Spleen (tissue), 11 donors: ENCODE results near the gene PPP1R3E. TPM values are rescaled to one million over a fixed set of nuclear protein-coding genes. Genes with fewer than 3 reads are reported as not detected.
"Not testable (repeated sequence)": the region's sequence is repeated elsewhere in the genome, so short reads cannot be mapped to it uniquely, and the experiment has no call there.

Experiments used
- DNase-seq: peaks from one replicate; pipeline ENCODE4 v3.0.0-alpha.2; 2020
- H3K27ac ChIP-seq, 8 donors: fragments of 200-600 bp; sonication (generic) in 7 of 8; 1 replicate in 4 of 8; 2 replicates in 4 of 8; pipeline versions ENCODE4 v1.5.0 to v1.8.0; 2016 to 2021; ENCODE audit warnings: inconsistent platforms in 4 of 8, mild to moderate bottlenecking in 4 of 8, moderate library complexity in 1 of 8
- H3K27me3 ChIP-seq, 7 donors: fragments of 200-600 bp; sonication (generic) in 6 of 7; replicated peaks in 1 of 7; 1 replicate in 4 of 7; 2 replicates in 3 of 7; pipeline versions ENCODE4 v1.5.0 to v1.8.0; 2016 to 2021; ENCODE audit warnings: inconsistent platforms in 3 of 7, mild to moderate bottlenecking in 1 of 7
- H3K36me3 ChIP-seq, 6 donors: fragments of 200-600 bp; sonication (generic) in 5 of 6; 1 replicate in 4 of 6; 2 replicates in 2 of 6; pipeline versions ENCODE4 v1.5.0 to v1.8.0; 2016 to 2021; ENCODE audit warnings: inconsistent platforms in 2 of 6
- H3K4me1 ChIP-seq, 6 donors: fragments of 200-600 bp; sonication (generic) in 5 of 6; 1 replicate in 3 of 6; 2 replicates in 3 of 6; pipeline versions ENCODE4 v1.5.0 to v1.8.0; 2016 to 2021; ENCODE audit warnings: inconsistent platforms in 3 of 6
- H3K4me3 ChIP-seq, 8 donors: fragments of 200-600 bp; sonication (generic) in 7 of 8; 1 replicate in 4 of 8; 2 replicates in 4 of 8; pipeline versions ENCODE4 v1.5.0 to v1.8.0; 2016 to 2021; ENCODE audit warnings: inconsistent platforms in 4 of 8, mild to moderate bottlenecking in 4 of 8, moderate library complexity in 2 of 8
- H3K9me3 ChIP-seq, 8 donors: fragments of 200-600 bp; sonication (generic) in 7 of 8; 1 replicate in 4 of 8; 2 replicates in 4 of 8; pipeline versions ENCODE4 v1.5.0 to v1.8.0; 2016 to 2021; ENCODE audit warnings: inconsistent platforms in 4 of 8
- POLR2A ChIP-seq, 3 donors: fragments of 450-650 bp; IDR thresholded peaks; one replicate each; pipeline ENCODE4 v1.5.1; 2017; ENCODE audit warnings: antibody characterized with exemption in 3 of 3, mild to moderate bottlenecking in 1 of 3
- POLR2AphosphoS5 ChIP-seq, 3 donors: sonication (generic); formaldehyde crosslinking; IDR thresholded peaks; one replicate each; pipeline ENCODE4 v1.5.1; 2017; ENCODE audit warnings: antibody characterized with exemption in 3 of 3
- WGBS, 5 donors: extraction: QIAGEN DNeasy Blood & Tissue Kit in 3 of 5; methylation state at CpG; one replicate each; pipeline versions ENCODE4 v1.1.5 to v1.1.7; 2013 to 2018; 5-methylcytosine and 5-hydroxymethylcytosine counted together
- intact Hi-C: fragments of 100-400 bp; cut with DNase I; formaldehyde crosslinking; loops from one replicate; pipeline ENCODE4 v1.15.0; 2023; ENCODE audit warnings: low total_unique reads
- polyA plus RNA-seq, 3 donors: library from polyadenylated mRNA; stranded (reverse); fragments of 200-250 nt; gene quantifications; one replicate each; pipeline ENCODE4 v1.2.1, GENCODE V29; 2013
- total RNA-seq, 7 donors: library from RNA; depleted of rRNA in 3 of 7; stranded (reverse); fragments of >200 nt in 3 of 7; fragmentation: NEBNext Ultra II Directional in 4 of 7; extraction: Animal tissue kit (Norgen Biotek cat#: 25700) in 4 of 7; gene quantifications; one replicate each; pipeline versions ENCODE4 v1.1.0 to v1.2.1, GENCODE V29; 2016 to 2021
- TF ChIP-seq, protein P1 (sequence below), 11 experiments: fragments of 200-600 bp in 7 of 11; fragments of 450-650 bp in 4 of 11; sonication (generic) in 4 of 11; IDR thresholded peaks in 8 of 11; conservative IDR thresholded peaks in 3 of 11; 1 replicate in 7 of 11; 2 replicates in 4 of 11; pipeline versions ENCODE4 v1.4.0 to v1.8.0; 2016 to 2021; ENCODE audit warnings: antibody characterized with exemption in 11 of 11, inconsistent platforms in 4 of 11, mild to moderate bottlenecking in 1 of 11
- donor health status: healthy with polysubstance abuse.
- donor health status: DM: no; HTN: no; CAD: no; lungs with moderate emphysema.
- donor health status: DM: no; HTN: no; CAD: no.
- donor health status: Bipolar disorder and iron deficiency.
- donor health status: healthy.
- donor health status: DM: no; HTN: no; CAD: no.
- donor health status: DM: yes; HTN: yes; CAD: no.

Gene PPP1R3E
- total and polyA plus RNA-seq, 10 donors: 18.6 to 36.7 (median 24.6) TPM

DNA sequence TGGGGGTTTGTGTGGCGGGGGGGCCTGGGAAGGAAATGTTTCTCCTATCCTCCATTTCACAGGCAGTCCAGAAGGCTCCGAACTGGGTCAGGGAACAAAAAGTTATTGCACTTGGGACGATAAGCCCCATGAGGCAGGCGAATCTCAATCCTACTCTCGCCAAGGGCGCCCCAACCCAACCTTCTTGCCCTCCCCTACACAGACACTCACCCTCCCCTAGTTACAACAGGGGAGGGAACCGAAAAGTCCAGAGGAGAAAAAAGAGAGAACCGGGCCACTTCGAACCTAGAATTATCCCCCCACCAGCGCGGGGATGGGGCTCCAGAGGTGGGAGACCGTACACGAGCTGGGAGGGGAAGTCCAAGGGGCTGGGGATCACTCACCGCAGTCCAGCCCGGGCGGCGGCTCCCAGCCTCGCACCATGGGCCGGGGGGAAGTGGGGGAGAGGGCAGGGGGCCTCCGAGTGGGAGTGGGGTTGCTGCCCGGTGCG, 17.1 kb downstream of the PPP1R3E start:
- peak overlapping the region; percentile 54 to 81 (median 74) for H3K4me3 ChIP-seq
- intact Hi-C loops: no loop called here
- H3K4me1 ChIP-seq: peaks cover 12 to 45% (median 23%) of the 10 kb centered on the region in 6 donors
- DNase-seq: no peak
- no peaks in the 10 kb centered on the region for H3K9me3 ChIP-seq
- TF ChIP-seq POLR2AphosphoS5 (IDR thresholded peaks at IDR 0.05) (no peak), POLR2A (IDR thresholded peaks at IDR 0.05) (no peak)
- TF ChIP-seq, protein P1, sequence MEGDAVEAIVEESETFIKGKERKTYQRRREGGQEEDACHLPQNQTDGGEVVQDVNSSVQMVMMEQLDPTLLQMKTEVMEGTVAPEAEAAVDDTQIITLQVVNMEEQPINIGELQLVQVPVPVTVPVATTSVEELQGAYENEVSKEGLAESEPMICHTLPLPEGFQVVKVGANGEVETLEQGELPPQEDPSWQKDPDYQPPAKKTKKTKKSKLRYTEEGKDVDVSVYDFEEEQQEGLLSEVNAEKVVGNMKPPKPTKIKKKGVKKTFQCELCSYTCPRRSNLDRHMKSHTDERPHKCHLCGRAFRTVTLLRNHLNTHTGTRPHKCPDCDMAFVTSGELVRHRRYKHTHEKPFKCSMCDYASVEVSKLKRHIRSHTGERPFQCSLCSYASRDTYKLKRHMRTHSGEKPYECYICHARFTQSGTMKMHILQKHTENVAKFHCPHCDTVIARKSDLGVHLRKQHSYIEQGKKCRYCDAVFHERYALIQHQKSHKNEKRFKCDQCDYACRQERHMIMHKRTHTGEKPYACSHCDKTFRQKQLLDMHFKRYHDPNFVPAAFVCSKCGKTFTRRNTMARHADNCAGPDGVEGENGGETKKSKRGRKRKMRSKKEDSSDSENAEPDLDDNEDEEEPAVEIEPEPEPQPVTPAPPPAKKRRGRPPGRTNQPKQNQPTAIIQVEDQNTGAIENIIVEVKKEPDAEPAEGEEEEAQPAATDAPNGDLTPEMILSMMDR (IDR thresholded peaks at IDR 0.05 in 8 of 11, conservative IDR thresholded peaks at IDR 0.05 in 3 of 11): no peak
- no peaks in the 10 kb centered on the region for H3K27me3 ChIP-seq
- peak overlapping the region; percentile 61 to 93 (median 90) for H3K27ac ChIP-seq
- peaks cover 0 to 3% (median 0%) of the 10 kb centered on the region in 6 donors for H3K36me3 ChIP-seq
- WGBS, 5 donors: 0 to 1% (median 1%) methylated on average over 18 to 22 of the region's 22 CpGs

DNA sequence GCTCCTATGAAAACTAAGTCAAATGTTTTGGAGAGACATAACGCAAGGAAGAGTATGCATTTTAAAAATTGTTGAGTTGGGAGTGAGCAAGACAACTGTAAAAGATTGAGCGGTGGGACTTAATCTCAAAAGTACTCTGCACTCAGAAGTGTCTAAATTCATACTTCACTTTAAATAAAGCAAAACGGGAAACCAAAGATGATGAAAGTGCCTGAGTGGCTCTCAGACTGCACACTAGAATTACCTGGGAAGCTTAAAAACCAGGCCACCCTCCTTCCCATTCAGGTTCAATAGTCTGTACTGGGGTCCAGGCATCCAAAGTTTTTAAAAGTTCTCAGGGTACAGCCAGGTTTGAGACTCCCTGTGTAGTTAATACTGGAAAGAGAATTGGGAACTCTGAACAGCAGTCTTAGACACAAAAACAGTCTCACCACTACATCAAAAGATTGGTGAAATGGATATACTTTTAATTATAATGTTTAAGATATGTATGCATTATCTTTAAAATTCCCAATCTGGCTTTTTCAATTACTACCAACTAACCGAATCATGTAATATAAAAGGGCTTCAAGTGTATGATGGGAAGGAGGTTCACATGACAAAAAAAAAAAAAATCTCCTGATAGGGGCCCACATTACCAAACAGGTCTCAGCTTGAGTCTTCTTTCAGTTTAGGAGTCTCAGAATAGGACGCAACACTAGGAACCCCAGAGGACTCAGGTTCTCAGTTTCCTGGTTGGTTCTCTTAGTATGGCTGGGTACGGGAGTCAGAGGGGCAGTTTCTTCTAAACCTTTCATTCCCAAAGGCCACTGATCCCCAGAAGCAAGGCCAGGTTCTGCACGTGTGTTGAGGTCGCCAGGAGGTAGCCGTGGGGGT, 17.8 kb downstream of the PPP1R3E start:
- Histone ChIP-seq H3K27ac (peak overlapping the region; percentile 61 to 93 (median 90)), H3K4me1 (peaks cover 12 to 45% (median 23%) of the 10 kb centered on the region in 6 donors), H3K4me3 (peak overlapping the region; percentile 54 to 81 (median 74)), H3K9me3 (no peaks in the 10 kb centered on the region), H3K36me3 (peaks cover 0 to 3% (median 0%) of the 10 kb centered on the region in 6 donors), H3K27me3 (no peaks in the 10 kb centered on the region)
- intact Hi-C loops: no loop called here
- TF ChIP-seq, protein P1 (IDR thresholded peaks at IDR 0.05 in 8 of 11, conservative IDR thresholded peaks at IDR 0.05 in 3 of 11): no peak
- TF ChIP-seq POLR2AphosphoS5 (IDR thresholded peaks at IDR 0.05): no peak
- DNase-seq: no peak
- WGBS, 5 donors: 24 to 30% (median 27%) methylated on average over 9 of the region's 9 CpGs

DNA sequence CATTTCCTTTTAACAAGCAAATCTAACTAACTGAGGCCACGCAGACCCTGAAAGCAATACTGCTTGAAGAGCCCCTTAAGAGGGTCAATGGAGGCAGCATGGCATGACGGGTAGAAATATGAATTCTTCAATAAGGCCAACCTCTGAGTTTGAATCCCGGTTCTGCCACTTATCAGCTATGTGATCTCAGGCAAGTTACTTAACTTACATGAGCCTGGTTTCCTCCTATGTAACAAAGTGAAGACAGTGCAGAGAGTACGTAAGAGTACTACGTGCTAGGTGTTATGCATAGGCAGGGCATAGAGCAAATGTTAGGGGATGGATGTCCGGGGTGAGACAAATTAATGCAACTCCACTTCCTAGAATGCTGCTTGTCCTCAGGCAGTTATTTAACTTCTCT, 21.4 kb downstream of the PPP1R3E start:
- Histone ChIP-seq H3K4me1 (peaks cover 5 to 32% (median 17%) of the 10 kb centered on the region in 6 donors), H3K4me3 (no peak overlapping the region), H3K36me3 (peaks cover 0 to 12% (median 5%) of the 10 kb centered on the region in 6 donors), H3K27ac (no peak overlapping the region), H3K9me3 (no peaks in the 10 kb centered on the region), H3K27me3 (no peaks in the 10 kb centered on the region)
- no peak for DNase-seq
- intact Hi-C loops: no loop called here
- TF ChIP-seq, protein P1 (IDR thresholded peaks at IDR 0.05 in 8 of 11, conservative IDR thresholded peaks at IDR 0.05 in 3 of 11): no peak
- no peak for TF ChIP-seq POLR2AphosphoS5 (IDR thresholded peaks at IDR 0.05)
- TF ChIP-seq POLR2A (IDR thresholded peaks at IDR 0.05): no peak
- WGBS, 5 donors: 90 to 96% (median 94%) methylated on average over 6 of the region's 6 CpGs

DNA sequence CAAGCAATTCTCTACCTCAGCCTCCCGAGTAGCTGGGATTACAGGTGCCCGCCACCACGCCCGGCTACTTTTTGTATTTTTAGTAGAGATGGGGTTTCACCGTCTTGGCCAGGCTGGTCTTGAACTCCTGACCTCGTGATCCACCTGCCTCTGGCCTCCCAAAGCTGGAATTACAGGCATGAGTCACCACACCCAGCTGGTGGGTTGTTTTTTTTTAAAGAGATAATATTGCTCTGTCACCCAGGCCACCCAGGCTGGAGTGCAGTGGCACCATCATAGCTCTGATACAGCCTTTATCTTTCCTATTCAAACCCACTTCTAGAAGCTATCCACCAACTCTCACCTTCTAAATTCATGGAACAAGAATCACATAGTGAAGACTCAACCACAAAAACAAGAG, 24.7 kb downstream of the PPP1R3E start:
- H3K4me1 ChIP-seq, H3K4me3 ChIP-seq, intact Hi-C loops, H3K27ac ChIP-seq, H3K27me3 ChIP-seq, DNase-seq, H3K9me3 ChIP-seq: not testable (repeated sequence)
- 89 to 95% (median 94%) methylated on average over 6 of the region's 6 CpGs for WGBS, 5 donors
- peaks cover 0 to 19% (median 11%) of the 10 kb centered on the region in 6 donors for H3K36me3 ChIP-seq
